Measurements from ENCODE around the gene MEIS2.
A peak's percentile ranks its signal among the peaks of the same experiment; 100 is the strongest.

The MEIS2 gene

GRCh38 chr15:36899696-36900095, 200.7 kb downstream of the MEIS2 start:
- DNase-seq (ENCODE audit: low spot score): no peak

- no peak for DNase-seq (ENCODE audit: low spot score)
These were observed 201.7 kb downstream of the MEIS2 start for GRCh38 chr15:36898536-36899126.

- DNase-seq (ENCODE audit: low spot score): no peak
These were observed 202.5 kb downstream of the MEIS2 start for GRCh38 chr15:36897834-36898233.

GRCh38 chr15:36896949-36897348, 203.4 kb downstream of the MEIS2 start:
- DNase-seq (ENCODE audit: low spot score): no peak

- DNase-seq (ENCODE audit: low spot score): no peak
These were observed 206.3 kb downstream of the MEIS2 start for GRCh38 chr15:36894075-36894474.

GRCh38 chr15:36893276-36893675, 207.1 kb downstream of the MEIS2 start:
- DNase-seq (ENCODE audit: low spot score): no peak

GRCh38 chr15:36888011-36888992, 212.0 kb downstream of the MEIS2 start:
- no peak for DNase-seq (ENCODE audit: low spot score)

- no peak for DNase-seq (ENCODE audit: low spot score)
These were observed 213.0 kb downstream of the MEIS2 start for GRCh38 chr15:36887214-36887961.

- DNase-seq (ENCODE audit: low spot score): no peak
These were observed 213.6 kb downstream of the MEIS2 start for GRCh38 chr15:36886701-36887100.

- DNase-seq (ENCODE audit: low spot score): no peak
These were observed 214.2 kb downstream of the MEIS2 start for GRCh38 chr15:36886191-36886590.

- no peak for DNase-seq (ENCODE audit: low spot score)
These were observed 214.6 kb downstream of the MEIS2 start for GRCh38 chr15:36885771-36886170.

- no peak for DNase-seq (ENCODE audit: low spot score)
These were observed 215.3 kb downstream of the MEIS2 start for GRCh38 chr15:36884936-36885635.

GRCh38 chr15:36884518-36884875, 215.9 kb downstream of the MEIS2 start:
- no peak for DNase-seq (ENCODE audit: low spot score)

GRCh38 chr15:36883713-36884517, 216.4 kb downstream of the MEIS2 start:
- peak; percentile 78 for DNase-seq (ENCODE audit: low spot score)

GRCh38 chr15:36882487-36883131, 217.7 kb downstream of the MEIS2 start:
- DNase-seq (ENCODE audit: low spot score): no peak

- no peak for DNase-seq (ENCODE audit: low spot score)
These were observed 218.3 kb downstream of the MEIS2 start for GRCh38 chr15:36882056-36882455.

GRCh38 chr15:36881516-36881915, 218.8 kb downstream of the MEIS2 start:
- DNase-seq (ENCODE audit: low spot score): no peak

- no peak for DNase-seq (ENCODE audit: low spot score)
These were observed 219.4 kb downstream of the MEIS2 start for GRCh38 chr15:36880913-36881460.

- DNase-seq (ENCODE audit: low spot score): no peak
These were observed 220.0 kb downstream of the MEIS2 start for GRCh38 chr15:36880224-36880912.

Data from activated CD4-positive, alpha-beta T cell treated with anti-CD3 and anti-CD28 coated beads, Interleukin-2, Interleukin-4, amounts not matched to agents 100 ng/mL and 50 ng/mL, durations not matched to agents 16 hours and 8 hours (primary cell).